Activated CD4-positive, alpha-beta T cell treated with anti-CD3 and anti-CD28 coated beads, Interleukin-10, Interleukin-2, amounts not matched to agents 100 ng/mL and 50 ng/mL, durations not matched to agents 16 hours and 8 hours (primary cell): ENCODE data around the gene PNKD.
"Not testable (repeated sequence)": the region's sequence is repeated elsewhere in the genome, so short reads cannot be mapped to it uniquely, and the experiment has no call there.

ENCODE experiments used
- DNase-seq: peaks from one replicate; pipeline ENCODE4 v3.0.0-alpha.2; 2020

PNKD gene

DNA sequence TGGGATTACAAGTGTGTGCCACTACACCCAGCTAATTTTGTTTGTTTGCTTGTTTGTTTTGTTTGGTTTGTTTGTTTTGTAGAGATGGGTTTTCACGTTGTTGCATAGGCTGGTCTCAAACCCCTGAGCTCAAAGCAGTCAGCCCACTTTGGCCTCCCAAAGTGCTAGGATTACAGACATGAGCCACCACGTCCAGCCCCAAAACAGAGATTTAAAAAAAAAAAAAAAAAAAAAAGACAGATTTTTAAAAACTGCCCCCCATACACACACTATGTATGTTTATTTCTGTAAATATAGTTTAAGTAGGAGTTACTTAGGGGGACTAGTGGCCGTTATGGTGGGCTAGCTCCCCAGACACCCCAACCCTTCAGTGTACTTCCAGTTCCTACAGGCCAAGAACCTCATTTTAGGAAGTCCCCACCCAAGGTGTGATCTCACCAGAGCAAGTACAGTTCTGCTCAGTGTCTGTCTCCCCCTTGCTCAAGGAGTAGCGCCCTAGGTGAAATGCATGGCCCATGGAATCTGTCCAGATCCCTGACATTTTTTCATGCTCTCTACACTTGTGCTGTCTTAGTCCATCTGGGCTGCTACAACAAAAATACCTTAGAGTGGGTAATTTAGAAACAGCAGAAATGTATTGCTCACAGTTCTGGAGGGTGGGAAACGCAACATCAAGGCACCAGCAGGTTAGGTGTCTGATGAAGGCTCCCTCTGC, 23.6 kb downstream of the PNKD start:
- no peak for DNase-seq

GRCh38 chr2:218294430-218295022, 24.2 kb downstream of the PNKD start:
- DNase-seq = no peak

GRCh38 chr2:218295029-218295428, 24.7 kb downstream of the PNKD start:
- peak; percentile 10 for DNase-seq

DNA sequence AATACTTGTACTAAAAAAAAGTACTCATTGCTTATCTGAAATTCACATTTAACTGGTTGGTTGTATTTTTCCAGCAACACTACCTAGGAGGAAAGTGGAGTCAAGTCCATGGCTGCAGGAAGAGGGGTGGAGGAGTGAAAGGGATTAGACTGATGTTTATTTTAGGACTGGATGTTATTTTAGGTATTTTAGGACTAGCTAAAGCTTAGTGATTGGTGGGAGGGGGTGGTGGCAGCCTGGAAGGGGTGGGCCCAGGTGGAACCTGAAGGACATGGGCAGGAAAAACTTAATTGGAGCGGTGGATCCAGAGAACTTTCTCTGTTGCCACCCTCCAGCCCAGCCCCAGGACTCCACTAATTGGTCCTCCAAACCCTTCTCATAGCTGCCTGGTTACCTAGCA, 25.9 kb downstream of the PNKD start:
- DNase-seq = no peak

DNA sequence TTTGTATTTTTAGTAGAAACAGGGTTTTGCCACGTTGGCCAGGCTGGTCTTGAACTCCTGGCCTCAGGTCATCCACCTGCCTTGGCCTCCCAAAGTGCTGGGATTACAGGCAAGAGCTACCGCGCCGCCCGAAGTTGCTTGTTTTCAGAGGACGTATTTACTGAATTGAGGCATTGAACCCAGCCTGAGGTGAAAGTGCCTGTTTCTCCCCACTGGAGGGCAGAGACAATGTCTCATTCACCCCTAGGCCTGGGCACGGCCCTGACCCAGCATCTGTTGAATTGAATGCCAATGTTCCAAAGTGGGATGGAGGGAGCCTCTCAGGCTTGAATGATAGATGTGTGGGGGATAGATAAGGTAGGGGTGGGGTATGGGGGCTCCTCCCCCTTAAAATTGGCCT, 26.5 kb downstream of the PNKD start:
- DNase-seq = no peak

DNA sequence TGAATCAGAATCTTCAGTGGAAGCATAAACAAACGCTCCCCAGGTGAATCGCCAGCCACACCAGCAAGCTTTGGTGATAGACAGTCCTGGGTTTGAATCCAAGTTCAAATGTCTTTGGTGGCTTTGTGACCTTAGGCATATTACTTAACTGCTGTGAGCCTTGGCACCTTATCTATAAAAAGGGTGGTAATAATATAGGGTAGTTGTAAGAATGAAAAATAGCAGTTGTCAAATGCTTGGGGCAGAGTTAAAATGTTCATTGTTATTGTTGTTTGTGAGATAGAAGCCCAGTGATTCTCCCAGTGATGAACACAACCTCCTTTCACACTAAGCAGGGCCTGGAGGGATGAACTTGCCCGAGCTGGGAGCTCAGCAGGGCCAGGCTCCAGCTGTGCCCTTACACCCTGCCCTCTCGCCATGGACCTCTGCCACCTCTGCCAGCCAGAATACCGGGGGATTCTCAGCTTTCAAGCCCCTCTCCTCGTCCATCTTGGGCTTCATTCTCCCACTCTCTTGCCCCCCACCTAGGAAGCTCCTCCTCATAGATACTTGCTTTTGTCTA, 28.1 kb downstream of the PNKD start:
- DNase-seq = no peak

DNA sequence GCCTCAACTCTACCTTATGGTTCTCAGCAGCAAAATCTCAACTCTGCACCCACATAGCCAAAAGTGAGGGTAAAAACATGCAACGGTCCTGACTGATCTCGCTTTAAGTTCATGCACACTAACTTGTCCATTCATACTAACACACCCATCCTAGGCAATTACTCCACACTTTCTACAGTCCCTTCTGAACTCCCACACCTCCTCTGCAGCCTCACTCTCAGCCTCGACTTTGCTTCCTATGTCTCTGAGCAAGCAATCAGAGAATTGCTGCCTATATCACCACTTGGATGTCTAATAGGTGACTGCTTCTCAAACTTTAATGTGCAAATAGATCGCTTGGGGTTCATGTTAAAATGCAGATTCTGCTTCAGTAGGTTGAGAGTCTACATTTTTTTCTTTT, 29.8 kb downstream of the PNKD start:
- DNase-seq = no peak

GRCh38 chr2:218301176-218301819, 31.0 kb downstream of the PNKD start:
- DNase-seq = peak; percentile 91

DNA sequence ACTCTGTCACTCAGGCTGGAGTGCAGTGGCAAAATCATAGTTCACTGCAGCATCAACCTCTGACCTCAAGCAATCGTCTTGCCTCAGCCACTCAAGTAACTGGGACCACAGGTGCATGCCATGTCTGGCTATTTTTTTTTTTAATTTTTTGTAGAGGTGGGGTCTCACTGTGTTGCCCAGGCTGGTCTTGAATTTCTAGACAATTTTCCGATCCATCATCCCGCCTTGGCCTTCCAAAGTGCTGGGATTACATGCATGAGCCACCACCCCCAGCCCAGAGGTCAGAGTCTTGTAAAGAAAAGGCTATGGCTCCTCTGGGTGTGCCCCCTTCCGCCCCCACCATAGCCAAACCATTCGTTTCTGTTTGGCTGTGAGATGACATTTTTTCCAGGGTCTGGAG, 35.1 kb downstream of the PNKD start:
- DNase-seq = no peak

GRCh38 chr2:218306184-218306920, 36.0 kb downstream of the PNKD start:
- DNase-seq = no peak

GRCh38 chr2:218307415-218308090, 37.2 kb downstream of the PNKD start:
- no peak for DNase-seq

DNA sequence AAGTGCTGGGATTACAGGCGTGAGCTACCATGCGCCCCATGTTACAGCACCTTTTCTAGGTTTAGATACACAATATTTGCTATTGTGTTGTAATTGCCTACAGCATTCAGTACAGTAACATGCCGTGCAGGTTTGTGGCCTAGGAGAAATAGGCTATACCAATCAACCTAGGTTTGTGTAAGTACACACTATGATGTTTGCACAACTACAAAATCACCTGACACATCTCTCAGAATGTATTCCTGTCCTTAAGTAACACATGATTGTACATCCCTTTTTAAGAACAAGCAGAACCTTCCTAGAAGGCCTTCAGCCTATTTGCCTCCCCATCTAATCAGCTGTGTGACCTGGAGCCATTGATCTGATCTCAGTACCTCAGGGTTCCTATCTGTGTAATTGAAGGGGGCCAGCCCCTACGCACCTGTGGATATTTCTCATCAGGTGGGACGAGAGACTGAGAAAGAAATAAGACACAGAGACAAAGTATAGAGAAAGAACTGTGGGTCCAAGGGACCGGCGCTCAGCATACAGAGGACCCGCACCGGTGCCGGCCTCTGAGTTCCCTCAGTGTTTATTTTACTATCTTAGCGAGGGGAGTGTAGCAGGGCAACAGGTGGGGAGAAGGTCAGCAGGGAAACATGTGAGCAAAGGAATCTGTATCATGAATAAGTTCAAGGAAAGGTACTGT, 40.7 kb downstream of the PNKD start:
- no peak for DNase-seq

DNA sequence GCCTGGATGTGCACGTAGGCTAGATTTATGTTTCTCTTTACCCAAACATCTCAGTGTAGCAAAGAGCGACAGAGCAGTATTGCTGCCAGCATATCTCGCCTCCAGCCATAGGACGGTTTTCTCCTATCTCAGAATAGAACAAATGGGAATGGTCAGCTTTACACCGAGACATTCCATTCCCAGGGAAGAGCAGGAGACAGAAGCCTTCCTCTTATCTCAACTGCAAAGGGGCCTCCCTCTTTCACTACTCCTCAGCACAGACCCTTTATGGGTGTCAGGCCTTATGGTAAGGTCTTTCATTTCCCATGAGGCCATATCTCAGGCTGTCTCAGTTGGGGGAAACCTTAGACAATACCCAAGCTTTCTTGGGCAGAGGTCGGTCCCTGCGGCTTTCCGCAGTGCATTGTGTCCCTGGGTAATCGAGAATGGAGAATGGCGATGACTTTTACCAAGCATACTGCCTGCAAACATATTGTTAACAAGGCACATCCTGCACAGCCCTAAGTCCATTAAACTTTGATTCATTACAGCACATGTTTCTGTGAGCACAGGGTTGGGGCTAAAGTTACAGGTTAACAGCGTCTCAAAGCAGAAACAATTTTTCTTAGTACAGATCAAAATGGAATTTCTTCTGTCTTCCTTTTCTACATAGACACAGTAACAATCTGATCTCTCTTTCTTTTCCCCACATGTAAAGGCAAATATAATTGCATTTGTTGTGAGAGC, 41.4 kb downstream of the PNKD start:
- not testable (repeated sequence) for DNase-seq

DNA sequence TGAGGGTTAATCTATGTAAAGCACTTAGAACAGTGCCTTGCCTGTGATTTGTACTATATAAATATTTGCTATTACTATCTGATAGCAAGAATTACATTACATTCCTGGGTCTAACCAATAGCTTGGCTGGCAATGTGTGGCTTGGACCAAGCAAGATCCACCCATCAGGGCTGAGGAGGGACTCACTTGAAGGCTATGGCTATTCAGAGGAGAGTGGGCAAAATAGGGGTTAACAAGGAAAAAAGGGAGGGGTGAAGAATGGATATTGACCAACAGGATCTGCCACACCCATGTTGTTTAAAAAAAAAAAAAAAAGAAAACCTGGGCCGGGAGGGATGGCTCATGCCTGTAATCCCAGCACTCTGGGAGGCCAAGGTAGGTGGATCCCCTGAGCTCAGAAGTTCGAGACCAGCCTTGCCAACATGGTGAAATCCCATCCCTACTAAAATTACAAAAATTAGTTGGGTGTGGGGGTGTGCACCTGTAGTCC, 42.0 kb downstream of the PNKD start:
- no peak for DNase-seq

- no peak for DNase-seq
These were observed 43.0 kb downstream of the PNKD start for GRCh38 chr2:218313356-218313755.

GRCh38 chr2:218314764-218315163, 44.4 kb downstream of the PNKD start:
- DNase-seq = not testable (repeated sequence)

DNA sequence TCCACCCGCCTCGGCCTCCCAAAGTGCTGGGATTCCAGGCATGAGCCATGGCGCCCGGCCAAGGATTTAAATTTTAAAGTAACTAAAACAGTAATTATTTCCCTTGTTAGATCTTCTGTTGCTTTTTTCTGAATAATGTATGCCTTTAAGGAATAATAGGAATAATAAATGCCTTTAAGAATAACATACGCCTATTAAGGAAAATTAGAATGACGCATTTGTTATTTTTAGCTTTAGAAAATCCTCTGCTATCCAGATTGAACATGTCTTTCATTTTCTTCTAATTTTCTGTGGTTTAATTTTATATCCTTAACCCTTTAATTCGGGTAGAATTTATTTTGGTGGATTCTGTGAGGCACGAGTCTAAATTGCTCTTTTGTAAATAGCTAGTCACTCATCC, 45.1 kb downstream of the PNKD start:
- DNase-seq = no peak

DNA sequence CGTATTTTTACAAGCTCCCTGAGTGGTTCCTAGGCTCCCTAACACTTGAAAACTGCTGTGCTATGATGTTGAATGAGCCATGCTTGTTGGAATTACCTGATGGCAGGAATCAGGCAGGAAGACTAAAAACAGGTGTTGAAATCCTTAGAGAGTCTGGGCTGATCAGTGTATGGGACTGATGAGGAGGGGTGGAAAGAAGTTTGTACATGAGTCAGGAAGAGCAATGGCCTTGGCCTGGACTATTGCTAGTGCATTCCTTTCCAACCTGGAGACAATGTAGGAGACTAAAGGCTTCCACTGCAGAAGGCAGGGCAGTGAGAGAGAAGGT, 46.9 kb downstream of the PNKD start:
- DNase-seq = no peak

DNA sequence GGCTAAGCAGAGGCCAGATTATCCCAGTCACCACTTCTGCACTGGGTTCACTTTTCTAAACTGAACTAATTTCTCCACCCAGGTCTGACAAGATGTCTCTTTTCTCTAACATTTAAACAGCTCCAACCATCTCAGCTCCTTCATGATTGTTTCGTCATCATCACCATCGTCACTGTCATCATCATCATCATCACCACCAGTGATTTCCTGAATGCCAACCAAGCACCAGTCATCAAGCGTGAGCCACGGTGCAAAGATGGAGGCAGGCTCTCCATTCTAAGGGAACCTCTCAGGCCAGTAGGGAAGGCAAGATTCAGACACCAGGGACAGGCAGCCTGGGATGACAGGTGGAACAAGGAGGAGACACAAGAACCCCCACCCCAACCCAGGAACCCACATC, 47.5 kb downstream of the PNKD start:
- DNase-seq = no peak

DNA sequence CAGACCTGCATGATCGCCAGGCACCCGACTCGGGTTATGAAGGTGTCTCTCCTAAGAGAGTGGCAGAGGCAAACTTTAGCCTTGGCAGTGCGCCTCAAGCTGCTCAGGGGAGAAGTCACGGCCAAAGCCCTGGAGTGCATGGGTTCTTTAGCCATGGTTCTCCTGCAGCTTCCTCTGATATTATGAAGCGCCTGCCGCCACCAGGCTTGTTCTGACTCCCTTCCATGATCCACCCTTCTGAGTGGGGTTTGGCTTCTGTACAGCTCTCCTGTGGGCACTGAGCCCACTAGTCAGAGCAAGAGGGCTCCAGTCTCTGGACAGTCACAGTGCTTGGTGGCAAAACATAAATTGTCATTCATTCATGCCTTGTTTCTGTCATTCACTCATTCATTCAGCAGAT, 47.9 kb downstream of the PNKD start:
- DNase-seq = no peak

GRCh38 chr2:218319813-218320365, 49.6 kb downstream of the PNKD start:
- no peak for DNase-seq
